ENCODE results near the gene CHD5.

The CHD5 gene

GRCh38 chr1:6099297-6099696, 80.8 kb downstream of the CHD5 start:
- DNase-seq (ENCODE audit: low spot score) = no peak

- no peak for DNase-seq (ENCODE audit: low spot score)
Measured at GRCh38 chr1:6098303-6099215, 81.6 kb downstream of the CHD5 start.

- no peak for DNase-seq (ENCODE audit: low spot score)
Measured at GRCh38 chr1:6097824-6098223, 82.3 kb downstream of the CHD5 start.

- DNase-seq (ENCODE audit: low spot score) = no peak
Measured at GRCh38 chr1:6097117-6097595, 83.0 kb downstream of the CHD5 start.

- no peak for DNase-seq (ENCODE audit: low spot score)
Measured at GRCh38 chr1:6096243-6097116, 83.6 kb downstream of the CHD5 start.

GRCh38 chr1:6095511-6096242, 84.4 kb downstream of the CHD5 start:
- no peak for DNase-seq (ENCODE audit: low spot score)

GRCh38 chr1:6094801-6095505, 85.2 kb downstream of the CHD5 start:
- no peak for DNase-seq (ENCODE audit: low spot score)

GRCh38 chr1:6094246-6094645, 85.9 kb downstream of the CHD5 start:
- no peak for DNase-seq (ENCODE audit: low spot score)

GRCh38 chr1:6093611-6094010, 86.5 kb downstream of the CHD5 start:
- no peak for DNase-seq (ENCODE audit: low spot score)

- no peak for DNase-seq (ENCODE audit: low spot score)
Measured at GRCh38 chr1:6093071-6093470, 87.0 kb downstream of the CHD5 start.

- no peak for DNase-seq (ENCODE audit: low spot score)
Measured at GRCh38 chr1:6092211-6092610, 87.9 kb downstream of the CHD5 start.

GRCh38 chr1:6091823-6092109, 88.4 kb downstream of the CHD5 start:
- DNase-seq (ENCODE audit: low spot score) = no peak

GRCh38 chr1:6090996-6091822, 88.9 kb downstream of the CHD5 start:
- no peak for DNase-seq (ENCODE audit: low spot score)

GRCh38 chr1:6090288-6090687, 89.8 kb downstream of the CHD5 start:
- DNase-seq (ENCODE audit: low spot score) = no peak

GRCh38 chr1:6088956-6089355, 91.2 kb downstream of the CHD5 start:
- no peak for DNase-seq (ENCODE audit: low spot score)

- no peak for DNase-seq (ENCODE audit: low spot score)
Measured at GRCh38 chr1:6087958-6088357, 92.2 kb downstream of the CHD5 start.

- DNase-seq (ENCODE audit: low spot score) = no peak
Measured at GRCh38 chr1:6087377-6087772, 92.7 kb downstream of the CHD5 start.

- no peak for DNase-seq (ENCODE audit: low spot score)
Measured at GRCh38 chr1:6086762-6087376, 93.3 kb downstream of the CHD5 start.

- DNase-seq (ENCODE audit: low spot score) = no peak
Measured at GRCh38 chr1:6086358-6086757, 93.8 kb downstream of the CHD5 start.

GRCh38 chr1:6085666-6086065, 94.5 kb downstream of the CHD5 start:
- DNase-seq (ENCODE audit: low spot score) = no peak
